Liver (tissue), 3 donors: Measurements from ENCODE around the gene TMEM141.

Source experiments
- FOXA1 ChIP-seq: IDR thresholded peaks from 2 replicates; pipeline ENCODE4 v1.6.1; 2016; ENCODE audit warnings: antibody characterized with exemption
- GABPA ChIP-seq, 2 donors: IDR thresholded peaks in 1 of 2; conservative IDR thresholded peaks in 1 of 2; 2 replicates each; pipeline ENCODE4 v1.6.1; 2016; ENCODE audit warnings: antibody characterized with exemption in 2 of 2, mild to moderate bottlenecking in 1 of 2, moderate library complexity in 1 of 2
- RAD21 ChIP-seq, 2 donors: IDR thresholded peaks; 2 replicates each; pipeline ENCODE4 v1.6.1; 2016; ENCODE audit warnings: antibody characterized with exemption in 2 of 2, mild to moderate bottlenecking in 2 of 2
- TAF1 ChIP-seq: conservative IDR thresholded peaks from 2 replicates; pipeline ENCODE4 v1.6.1; 2016; ENCODE audit warnings: antibody characterized with exemption, mild to moderate bottlenecking
- TF ChIP-seq, protein P1 (sequence below): fragments of 150-350 bp; IDR thresholded peaks from 2 replicates; pipeline ENCODE4 v1.5.1; 2017; ENCODE audit warnings: improper control_type of control experiment, low read depth, low read length; ENCODE audit not compliant: missing input control
- TF ChIP-seq, protein P2 (sequence below): IDR thresholded peaks from 2 replicates; pipeline ENCODE4 v1.6.1; 2016; ENCODE audit warnings: antibody characterized with exemption
- TF ChIP-seq, protein P3 (sequence below): IDR thresholded peaks from 2 replicates; pipeline ENCODE4 v1.6.1; 2016; ENCODE audit warnings: antibody characterized with exemption, mild to moderate bottlenecking
- TF ChIP-seq, protein P4 (sequence below): IDR thresholded peaks from 2 replicates; pipeline ENCODE4 v1.6.1; 2016; ENCODE audit warnings: antibody characterized with exemption
- donor health status: healthy.
- donor health status: healthy.

DNA sequence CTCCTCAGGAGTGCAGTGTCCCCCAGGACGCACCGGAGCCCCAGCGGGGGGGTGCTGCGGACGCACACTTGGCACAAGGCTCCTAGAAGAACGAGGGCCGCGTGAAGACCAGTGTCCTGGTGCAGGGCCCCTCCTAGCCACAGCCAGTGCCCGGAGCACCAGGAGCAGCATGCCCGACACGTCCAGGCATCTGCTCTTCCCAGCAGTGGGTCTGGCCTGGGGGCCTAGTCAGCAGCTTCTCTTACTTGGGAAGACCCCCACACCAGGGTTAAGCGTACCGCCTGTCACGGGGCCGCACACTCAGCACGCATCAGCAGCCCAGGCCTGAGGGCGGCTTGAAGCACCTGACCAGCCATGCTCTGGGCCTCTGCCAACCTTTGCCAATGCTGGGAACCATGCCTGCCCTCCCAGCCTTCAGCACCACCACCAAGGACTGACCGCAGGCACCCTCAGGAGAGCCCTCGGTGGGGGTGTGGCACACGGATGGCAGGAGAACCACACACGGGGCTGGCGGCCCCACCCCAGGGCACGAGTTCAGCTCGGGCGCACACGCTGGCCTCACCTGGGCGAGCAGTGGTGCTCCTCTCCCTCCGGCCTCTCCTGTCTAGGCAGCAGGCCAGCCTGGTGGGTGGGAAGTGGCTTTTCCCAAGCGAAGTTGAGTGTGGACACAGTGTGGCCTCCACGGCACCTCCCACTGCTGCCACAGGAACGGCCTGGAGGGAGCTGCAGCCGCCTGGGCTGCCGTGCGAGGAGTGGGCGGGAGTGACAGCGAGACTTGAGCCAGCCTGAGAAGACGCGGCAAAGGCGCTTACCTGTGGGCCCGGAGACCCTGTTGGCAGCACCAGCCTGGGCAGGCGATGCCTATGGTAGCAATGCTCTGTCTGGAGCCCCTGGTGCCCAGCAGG, 39.1 kb downstream of the TMEM141 start:
- no peak for TF ChIP-seq TAF1
- TF ChIP-seq, protein P1, sequence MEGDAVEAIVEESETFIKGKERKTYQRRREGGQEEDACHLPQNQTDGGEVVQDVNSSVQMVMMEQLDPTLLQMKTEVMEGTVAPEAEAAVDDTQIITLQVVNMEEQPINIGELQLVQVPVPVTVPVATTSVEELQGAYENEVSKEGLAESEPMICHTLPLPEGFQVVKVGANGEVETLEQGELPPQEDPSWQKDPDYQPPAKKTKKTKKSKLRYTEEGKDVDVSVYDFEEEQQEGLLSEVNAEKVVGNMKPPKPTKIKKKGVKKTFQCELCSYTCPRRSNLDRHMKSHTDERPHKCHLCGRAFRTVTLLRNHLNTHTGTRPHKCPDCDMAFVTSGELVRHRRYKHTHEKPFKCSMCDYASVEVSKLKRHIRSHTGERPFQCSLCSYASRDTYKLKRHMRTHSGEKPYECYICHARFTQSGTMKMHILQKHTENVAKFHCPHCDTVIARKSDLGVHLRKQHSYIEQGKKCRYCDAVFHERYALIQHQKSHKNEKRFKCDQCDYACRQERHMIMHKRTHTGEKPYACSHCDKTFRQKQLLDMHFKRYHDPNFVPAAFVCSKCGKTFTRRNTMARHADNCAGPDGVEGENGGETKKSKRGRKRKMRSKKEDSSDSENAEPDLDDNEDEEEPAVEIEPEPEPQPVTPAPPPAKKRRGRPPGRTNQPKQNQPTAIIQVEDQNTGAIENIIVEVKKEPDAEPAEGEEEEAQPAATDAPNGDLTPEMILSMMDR = no peak
- TF ChIP-seq, protein P2, sequence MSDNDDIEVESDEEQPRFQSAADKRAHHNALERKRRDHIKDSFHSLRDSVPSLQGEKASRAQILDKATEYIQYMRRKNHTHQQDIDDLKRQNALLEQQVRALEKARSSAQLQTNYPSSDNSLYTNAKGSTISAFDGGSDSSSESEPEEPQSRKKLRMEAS = no peak
- no peak for TF ChIP-seq RAD21 (IDR thresholded peaks at IDR 0.05)
- TF ChIP-seq, protein P3, sequence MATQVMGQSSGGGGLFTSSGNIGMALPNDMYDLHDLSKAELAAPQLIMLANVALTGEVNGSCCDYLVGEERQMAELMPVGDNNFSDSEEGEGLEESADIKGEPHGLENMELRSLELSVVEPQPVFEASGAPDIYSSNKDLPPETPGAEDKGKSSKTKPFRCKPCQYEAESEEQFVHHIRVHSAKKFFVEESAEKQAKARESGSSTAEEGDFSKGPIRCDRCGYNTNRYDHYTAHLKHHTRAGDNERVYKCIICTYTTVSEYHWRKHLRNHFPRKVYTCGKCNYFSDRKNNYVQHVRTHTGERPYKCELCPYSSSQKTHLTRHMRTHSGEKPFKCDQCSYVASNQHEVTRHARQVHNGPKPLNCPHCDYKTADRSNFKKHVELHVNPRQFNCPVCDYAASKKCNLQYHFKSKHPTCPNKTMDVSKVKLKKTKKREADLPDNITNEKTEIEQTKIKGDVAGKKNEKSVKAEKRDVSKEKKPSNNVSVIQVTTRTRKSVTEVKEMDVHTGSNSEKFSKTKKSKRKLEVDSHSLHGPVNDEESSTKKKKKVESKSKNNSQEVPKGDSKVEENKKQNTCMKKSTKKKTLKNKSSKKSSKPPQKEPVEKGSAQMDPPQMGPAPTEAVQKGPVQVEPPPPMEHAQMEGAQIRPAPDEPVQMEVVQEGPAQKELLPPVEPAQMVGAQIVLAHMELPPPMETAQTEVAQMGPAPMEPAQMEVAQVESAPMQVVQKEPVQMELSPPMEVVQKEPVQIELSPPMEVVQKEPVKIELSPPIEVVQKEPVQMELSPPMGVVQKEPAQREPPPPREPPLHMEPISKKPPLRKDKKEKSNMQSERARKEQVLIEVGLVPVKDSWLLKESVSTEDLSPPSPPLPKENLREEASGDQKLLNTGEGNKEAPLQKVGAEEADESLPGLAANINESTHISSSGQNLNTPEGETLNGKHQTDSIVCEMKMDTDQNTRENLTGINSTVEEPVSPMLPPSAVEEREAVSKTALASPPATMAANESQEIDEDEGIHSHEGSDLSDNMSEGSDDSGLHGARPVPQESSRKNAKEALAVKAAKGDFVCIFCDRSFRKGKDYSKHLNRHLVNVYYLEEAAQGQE = no peak
- TF ChIP-seq GABPA (IDR thresholded peaks at IDR 0.05 in 1 of 2, conservative IDR thresholded peaks at IDR 0.05 in 1 of 2) = no peak
- TF ChIP-seq, protein P4, sequence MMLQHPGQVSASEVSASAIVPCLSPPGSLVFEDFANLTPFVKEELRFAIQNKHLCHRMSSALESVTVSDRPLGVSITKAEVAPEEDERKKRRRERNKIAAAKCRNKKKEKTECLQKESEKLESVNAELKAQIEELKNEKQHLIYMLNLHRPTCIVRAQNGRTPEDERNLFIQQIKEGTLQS = no peak
- no peak for TF ChIP-seq FOXA1
